GM19193 (cell line): ENCODE results near the gene CUX1.

ENCODE experiments used
- POLR2A ChIP-seq: IDR thresholded peaks from 4 replicates; pipeline ENCODE4 v1.6.1; 2011; ENCODE audit not compliant: insufficient read depth, insufficient read length; ENCODE audit errors: extremely low read depth

CUX1 gene

GRCh38 chr7:101902680-101903514, 85.5 kb downstream of the CUX1 start:
- TF ChIP-seq POLR2A: no peak

- no peak for TF ChIP-seq POLR2A
Measured at GRCh38 chr7:101903515-101903868, 86.1 kb downstream of the CUX1 start.

GRCh38 chr7:101904019-101904418, 86.6 kb downstream of the CUX1 start:
- no peak for TF ChIP-seq POLR2A

- no peak for TF ChIP-seq POLR2A
Measured at GRCh38 chr7:101905203-101905865, 87.9 kb downstream of the CUX1 start.

- no peak for TF ChIP-seq POLR2A
Measured at GRCh38 chr7:101906291-101907240, 89.1 kb downstream of the CUX1 start.

- no peak for TF ChIP-seq POLR2A
Measured at GRCh38 chr7:101910991-101911799, 93.8 kb downstream of the CUX1 start.

GRCh38 chr7:101911800-101912715, 94.6 kb downstream of the CUX1 start:
- no peak for TF ChIP-seq POLR2A

GRCh38 chr7:101912716-101913110, 95.3 kb downstream of the CUX1 start:
- no peak for TF ChIP-seq POLR2A

GRCh38 chr7:101913247-101913721, 95.9 kb downstream of the CUX1 start:
- TF ChIP-seq POLR2A: no peak

GRCh38 chr7:101913851-101914250, 96.4 kb downstream of the CUX1 start:
- no peak for TF ChIP-seq POLR2A

- TF ChIP-seq POLR2A: no peak
Measured at GRCh38 chr7:101915000-101915399, 97.6 kb downstream of the CUX1 start.

GRCh38 chr7:101916041-101916800, 98.8 kb downstream of the CUX1 start:
- no peak for TF ChIP-seq POLR2A

GRCh38 chr7:101916876-101917275, 99.5 kb downstream of the CUX1 start:
- TF ChIP-seq POLR2A: no peak

- TF ChIP-seq POLR2A: no peak
Measured at GRCh38 chr7:101917566-101917965, 100.1 kb downstream of the CUX1 start.
